IMR-90 (cell line): Measurements from ENCODE around the gene MAGED1. TPM values are rescaled to one million over a fixed set of nuclear protein-coding genes. Genes with fewer than 3 reads are reported as not detected.

Experiments used
- ATAC-seq: fragments of 200-7000 bp; cut with Tn5 transposase; 2 replicates; pipeline ENCODE4 v1.9.1; 2020; ENCODE audit warnings: low read depth, mild to moderate bottlenecking, moderate library complexity
- BruUV-seq: library from RNA; stranded (reverse); fragments of 400-500 nt; replicated peaks from 2 replicates; lab custom pipeline; 2021; lab: Mats Ljungman, UMichigan
- CTCF ChIA-PET: fragments of 300-600 bp; formaldehyde crosslinking; extraction: SDS; loops from one replicate; lab custom pipeline; 2021; ENCODE audit warnings: antibody characterized with exemption; lab: Yijun Ruan, JAX
- POLR2A ChIA-PET: fragments of 300-600 bp; sonication (Branson Sonifier 250); formaldehyde crosslinking; loops from one replicate; lab custom pipeline; 2022; ENCODE audit warnings: antibody characterized with exemption; ENCODE audit not compliant: unreplicated experiment; lab: Charles Lee
- DNase-seq: peaks from one replicate; pipeline ENCODE4 v3.0.0; 2013
- H2AFZ ChIP-seq: replicated peaks from 2 replicates; pipeline ENCODE3; 2013; ENCODE audit warnings: low read length, mild to moderate bottlenecking; ENCODE audit not compliant: poor library complexity
- H2AK5ac ChIP-seq: 2 replicates; pipeline ENCODE4 v1.6.1; 2013; ENCODE audit warnings: low read depth, low read length, inconsistent platforms
- H2AK9ac ChIP-seq: replicated peaks from 2 replicates; pipeline ENCODE3; 2013; ENCODE audit warnings: mild to moderate bottlenecking, low read depth, low read length, moderate library complexity; ENCODE audit not compliant: poor library complexity
- H2BK120ac ChIP-seq: 2 replicates; pipeline ENCODE4 v1.6.1; 2013; ENCODE audit warnings: low read depth, low read length, inconsistent platforms
- H2BK15ac ChIP-seq: 3 replicates; pipeline ENCODE4 v1.6.1; 2013; ENCODE audit warnings: low read depth, low read length, inconsistent platforms
- H2BK20ac ChIP-seq: 2 replicates; pipeline ENCODE4 v1.6.1; 2013; ENCODE audit warnings: low read depth, mild to moderate bottlenecking, inconsistent platforms, low read length, moderate library complexity
- H2BK5ac ChIP-seq: 2 replicates; pipeline ENCODE4 v1.6.1; 2013; ENCODE audit warnings: mild to moderate bottlenecking, low read depth, low read length, inconsistent platforms; ENCODE audit not compliant: poor library complexity, severe bottlenecking
- H3K14ac ChIP-seq: replicated peaks from 2 replicates; pipeline ENCODE4 v1.6.1; 2013; ENCODE audit warnings: low read depth, low read length, inconsistent platforms
- H3K18ac ChIP-seq: 2 replicates; pipeline ENCODE4 v1.6.1; 2013; ENCODE audit warnings: low read depth, low read length, control low read depth
- H3K23ac ChIP-seq: 2 replicates; pipeline ENCODE4 v1.6.1; 2013; ENCODE audit warnings: low read depth, low read length, inconsistent platforms
- H3K27ac ChIP-seq: 2 replicates; pipeline ENCODE4 v1.5.1; 2013; ENCODE audit warnings: mild to moderate bottlenecking, control low read depth, low read length; ENCODE audit not compliant: insufficient read depth
- H3K27me3 ChIP-seq: 2 replicates; pipeline ENCODE4 v1.6.1; 2013; ENCODE audit warnings: low read length; ENCODE audit not compliant: control insufficient read depth, insufficient read depth
- H3K36me3 ChIP-seq: 2 replicates; pipeline ENCODE4 v1.6.1; 2013; ENCODE audit warnings: low read length, mixed read lengths; ENCODE audit not compliant: control insufficient read depth, insufficient read depth
- H3K4ac ChIP-seq: 2 replicates; pipeline ENCODE4 v1.6.1; 2013; ENCODE audit warnings: low read depth, low read length, inconsistent platforms
- H3K4me1 ChIP-seq: 2 replicates; pipeline ENCODE4 v1.6.1; 2013; ENCODE audit warnings: low read length, mixed read lengths; ENCODE audit not compliant: control insufficient read depth, insufficient read depth
- H3K4me2 ChIP-seq: 2 replicates; pipeline ENCODE4 v1.6.1; 2013; ENCODE audit warnings: low read depth, mild to moderate bottlenecking, control low read depth, low read length, moderate library complexity
- H3K4me3 ChIP-seq: 2 replicates; pipeline ENCODE4 v1.5.1; 2013; ENCODE audit warnings: low read depth, mild to moderate bottlenecking, control low read depth, low read length, moderate library complexity; ENCODE audit not compliant: insufficient read depth
- H3K56ac ChIP-seq: 2 replicates; pipeline ENCODE4 v1.6.1; 2013; ENCODE audit warnings: low read length, inconsistent platforms; ENCODE audit not compliant: insufficient read depth; ENCODE audit errors: extremely low read depth
- H3K79me1 ChIP-seq, 2 experiments: 2 replicates each; pipeline ENCODE4 v1.6.1; 2013; ENCODE audit warnings: low read length in 2 of 2, inconsistent platforms in 1 of 2, low read depth in 1 of 2
- H3K9ac ChIP-seq: 2 replicates; pipeline ENCODE4 v1.6.1; 2013; ENCODE audit warnings: low read depth, low read length, control low read depth
- H3K9me1 ChIP-seq: 2 replicates; pipeline ENCODE4 v1.6.1; 2013; ENCODE audit warnings: low read length, inconsistent platforms; ENCODE audit not compliant: insufficient read depth
- H3K9me3 ChIP-seq: 2 replicates; pipeline ENCODE4 v1.6.1; 2013; ENCODE audit warnings: low read length; ENCODE audit not compliant: control insufficient read depth, insufficient read depth
- H4K20me1 ChIP-seq: 2 replicates; pipeline ENCODE4 v1.6.1; 2013; ENCODE audit warnings: low read length, inconsistent platforms; ENCODE audit not compliant: insufficient read depth
- H4K5ac ChIP-seq: 2 replicates; pipeline ENCODE4 v1.6.1; 2013; ENCODE audit warnings: mild to moderate bottlenecking, low read depth, low read length, control low read depth
- H4K8ac ChIP-seq, 2 experiments: 2 replicates each; pipeline ENCODE4 v1.6.1; 2013; ENCODE audit warnings: low read depth in 2 of 2, low read length in 2 of 2, control low read depth in 1 of 2, inconsistent platforms in 1 of 2
- H4K91ac ChIP-seq: 2 replicates; pipeline ENCODE4 v1.6.1; 2013; ENCODE audit warnings: low read depth, low read length, inconsistent platforms; ENCODE audit not compliant: insufficient read depth
- BHLHE40 ChIP-seq: fragments of 150-350 bp; IDR thresholded peaks from 2 replicates; pipeline ENCODE4 v1.6.1; 2016; ENCODE audit warnings: mild to moderate bottlenecking, low read depth, low read length
- CEBPB ChIP-seq: IDR thresholded peaks from 2 replicates; pipeline ENCODE4 v1.6.1; 2012; ENCODE audit warnings: low read depth, low read length, improper control_type of control experiment
- CTCF ChIP-seq: conservative IDR thresholded peaks from 2 replicates; pipeline ENCODE4 v1.5.1; 2012; ENCODE audit warnings: mild to moderate bottlenecking, low read depth, low read length, improper control_type of control experiment
- FOS ChIP-seq: fragments of 150-350 bp; IDR thresholded peaks from 2 replicates; pipeline ENCODE4 v1.6.1; 2016; ENCODE audit warnings: low read depth, low read length
- MAFK ChIP-seq: IDR thresholded peaks from 2 replicates; pipeline ENCODE4 v1.6.1; 2012; ENCODE audit warnings: low read depth, low read length, improper control_type of control experiment
- MAZ ChIP-seq: IDR thresholded peaks from 2 replicates; pipeline ENCODE4 v1.6.1; 2012; ENCODE audit warnings: low read depth, mild to moderate bottlenecking, low read length, improper control_type of control experiment, moderate library complexity, borderline replicate concordance
- MXI1 ChIP-seq: IDR thresholded peaks from 2 replicates; pipeline ENCODE4 v1.6.1; 2012; ENCODE audit warnings: low read depth, mild to moderate bottlenecking, low read length, moderate library complexity, borderline replicate concordance
- NFE2L2 ChIP-seq: fragments of 150-350 bp; IDR thresholded peaks from 2 replicates; pipeline ENCODE4 v1.6.1; 2016; ENCODE audit warnings: low read depth, mild to moderate bottlenecking, low read length
- POLR2A ChIP-seq: IDR thresholded peaks from 2 replicates; pipeline ENCODE4 v1.6.1; 2012; ENCODE audit warnings: mild to moderate bottlenecking, low read depth, low read length
- RAD21 ChIP-seq: IDR thresholded peaks from 2 replicates; pipeline ENCODE4 v1.6.1; 2012; ENCODE audit warnings: low read length, improper control_type of control experiment
- RFX5 ChIP-seq: IDR thresholded peaks from 2 replicates; pipeline ENCODE4 v1.8.0; 2012; ENCODE audit warnings: low read depth, mild to moderate bottlenecking, low read length, moderate library complexity
- SMC3 ChIP-seq: fragments of 150-350 bp; IDR thresholded peaks from 2 replicates; pipeline ENCODE4 v1.6.1; 2016; ENCODE audit warnings: low read depth, mild to moderate bottlenecking, antibody characterized with exemption, low read length, moderate library complexity
- USF2 ChIP-seq: fragments of 150-350 bp; IDR thresholded peaks from 2 replicates; pipeline ENCODE4 v1.6.1; 2017; ENCODE audit warnings: mild to moderate bottlenecking, antibody characterized with exemption, low read length, low read depth
- WGBS, 2 experiments: methylation state at CpG; one replicate each; pipeline versions ENCODE4 v1.1.5 to v1.1.7; 2013; ENCODE audit warnings: missing lambda C conversion rate in 2 of 2; ENCODE audit not compliant: insufficient read length in 1 of 2; ENCODE audit errors: extremely low coverage in 2 of 2; 5-methylcytosine and 5-hydroxymethylcytosine counted together
- dilution Hi-C: fragments of 300-500 bp; cut with HindIII; formaldehyde crosslinking; loops from one replicate; pipeline ENCODE4 v1.14.3; 2018; ENCODE audit warnings: low sequenced_read_pairs; ENCODE audit not compliant: unreplicated experiment
- in situ Hi-C: fragments of 300-500 bp; cut with MboI; formaldehyde crosslinking; loops from 3 replicates; pipeline ENCODE4 v1.14.3; 2019; ENCODE audit warnings: low sequenced_read_pairs, inconsistent platforms, mixed read lengths
- intact Hi-C: fragments of 100-400 bp; cut with micrococcal nuclease; formaldehyde crosslinking; loops from 2 replicates; pipeline ENCODE4 v1.10.0; 2022
- polyA plus RNA-seq, 3 experiments: library from polyadenylated mRNA; depleted of rRNA; stranded (reverse); fragments of >200 nt; gene quantifications; 2 replicates each; pipeline ENCODE4 v1.2.3, GENCODE V29; 2012; ENCODE audit warnings: low replicate concordance in 1 of 3
- total RNA-seq: library from RNA; depleted of rRNA; stranded (reverse); fragments of >200 nt; gene quantifications from 2 replicates; pipeline ENCODE4 v1.2.3, GENCODE V29; 2012
- TF ChIP-seq, protein P1 (sequence below): fragments of 150-350 bp; IDR thresholded peaks from 2 replicates; pipeline ENCODE4 v1.6.1; 2016; ENCODE audit warnings: low read depth, mild to moderate bottlenecking, low read length, moderate library complexity, borderline replicate concordance

The MAGED1 gene
- total and polyA plus RNA-seq, 2 of the 4 experiments (the other 2 are of a cell fraction): 484 to 552 TPM

DNA sequence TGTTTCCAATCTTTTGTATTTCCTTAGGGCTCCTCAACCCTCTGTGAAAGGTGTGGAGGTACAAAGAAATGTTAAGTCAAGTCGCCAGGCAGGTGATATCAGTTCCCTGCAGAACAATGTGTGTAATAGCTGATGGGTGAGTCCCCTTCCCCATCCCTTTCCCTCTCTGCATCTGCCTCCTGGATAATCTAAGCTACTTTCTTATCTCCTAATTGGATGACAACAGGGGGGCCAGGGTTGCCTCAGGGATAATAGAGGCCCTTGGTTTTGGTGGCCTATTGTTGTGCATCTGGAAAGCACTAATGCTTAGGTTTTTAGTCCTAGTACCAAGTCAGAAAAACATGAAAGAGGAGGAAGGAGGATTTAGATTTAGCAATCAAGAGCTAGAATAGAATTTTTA lies 29.1 kb downstream of the MAGED1 start:
- H4K8ac ChIP-seq: no peak overlapping the region
- no peak overlapping the region for H3K9ac ChIP-seq
- intact Hi-C loops: no loop called here
- no peaks in the 10 kb centered on the region for H3K9me3 ChIP-seq
- DNase-seq: no peak
- ChIA-PET CTCF (no interaction called here), POLR2A (no interaction called here)
- WGBS, 2 experiments: no CpG with 5 or more reads among the region's 1 CpG
- H3K56ac ChIP-seq: no peak overlapping the region
- H2BK5ac ChIP-seq: no peak overlapping the region
- no peak overlapping the region for H3K4me3 ChIP-seq
- no peak overlapping the region for H3K18ac ChIP-seq
- dilution Hi-C loops: no loop called here
- no peak overlapping the region for H3K23ac ChIP-seq
- no peaks in the 10 kb centered on the region for H3K36me3 ChIP-seq
- H3K4me1 ChIP-seq: no peaks in the 10 kb centered on the region
- no peak overlapping the region for H4K91ac ChIP-seq
- no peak overlapping the region for H3K27ac ChIP-seq
- no peak overlapping the region for H2AK5ac ChIP-seq
- no peak overlapping the region for H2BK15ac ChIP-seq
- no peak overlapping the region for H2AFZ ChIP-seq
- H3K9me1 ChIP-seq: no peaks in the 10 kb centered on the region
- in situ Hi-C loops: no loop called here
- no peak overlapping the region for H3K14ac ChIP-seq
- no peak overlapping the region for H2AK9ac ChIP-seq
- no TSS peak for BruUV-seq
- no peak for ATAC-seq
- H3K4ac ChIP-seq: no peak overlapping the region
- no peaks in the 10 kb centered on the region for H4K20me1 ChIP-seq
- no peak for TF ChIP-seq RFX5
- TF ChIP-seq CTCF: no peak
- no peak for TF ChIP-seq SMC3
- no peak for TF ChIP-seq MAFK
- no peak for TF ChIP-seq MXI1
- no peak for TF ChIP-seq RAD21
- TF ChIP-seq POLR2A: no peak
- TF ChIP-seq NFE2L2: no peak
- no peak for TF ChIP-seq CEBPB
- TF ChIP-seq, protein P1, sequence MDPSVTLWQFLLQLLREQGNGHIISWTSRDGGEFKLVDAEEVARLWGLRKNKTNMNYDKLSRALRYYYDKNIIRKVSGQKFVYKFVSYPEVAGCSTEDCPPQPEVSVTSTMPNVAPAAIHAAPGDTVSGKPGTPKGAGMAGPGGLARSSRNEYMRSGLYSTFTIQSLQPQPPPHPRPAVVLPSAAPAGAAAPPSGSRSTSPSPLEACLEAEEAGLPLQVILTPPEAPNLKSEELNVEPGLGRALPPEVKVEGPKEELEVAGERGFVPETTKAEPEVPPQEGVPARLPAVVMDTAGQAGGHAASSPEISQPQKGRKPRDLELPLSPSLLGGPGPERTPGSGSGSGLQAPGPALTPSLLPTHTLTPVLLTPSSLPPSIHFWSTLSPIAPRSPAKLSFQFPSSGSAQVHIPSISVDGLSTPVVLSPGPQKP: no peak
- TF ChIP-seq BHLHE40: no peak
- TF ChIP-seq MAZ: no peak
- TF ChIP-seq FOS: no peak
- no peak for TF ChIP-seq USF2
- H2BK120ac ChIP-seq: no peak overlapping the region
- peaks cover 6% of the 10 kb centered on the region; the same call in 1 of the 2 replicates for H3K27me3 ChIP-seq
- no peak overlapping the region for H4K5ac ChIP-seq
- no peaks in the 10 kb centered on the region for H3K79me1 ChIP-seq
- H2BK20ac ChIP-seq: no peak overlapping the region
- no peak overlapping the region for H3K4me2 ChIP-seq
